HepG2 (cell line): ENCODE results near the gene BTG4. TPM values are rescaled to one million over a fixed set of nuclear protein-coding genes. Genes with fewer than 3 reads are reported as not detected.
A peak's percentile ranks its signal among the peaks of the same experiment; 100 is the strongest.

Source experiments
- ATAC-seq: fragments of 200-7000 bp; cut with Tn5 transposase; 3 replicates; pipeline ENCODE4 v1.9.1; 2020; ENCODE audit warnings: mild to moderate bottlenecking, moderate library complexity
- BruUV-seq: library from RNA; stranded (reverse); fragments of 400-500 nt; replicated peaks from 2 replicates; lab custom pipeline; 2021; lab: Mats Ljungman, UMichigan
- CTCF ChIA-PET: fragments of 300-600 bp; formaldehyde crosslinking; extraction: SDS; loops from one replicate; lab custom pipeline; 2021; ENCODE audit warnings: low total read pairs, inconsistent platforms, low intra/inter-chr PET ratio; lab: Yijun Ruan, JAX
- POLR2A ChIA-PET: fragments of 350-600 bp; sonication (Branson Sonifier 250); formaldehyde crosslinking; loops from one replicate; lab custom pipeline; 2020; ENCODE audit warnings: antibody characterized with exemption, inconsistent platforms; lab: Yijun Ruan, JAX
- DNase-seq: peaks from one replicate; pipeline ENCODE4 v3.0.0-alpha.2; 2015; ENCODE audit warnings: low spot score
- FAIRE-seq: peaks from 3 replicates; lab custom pipeline; 2011; peaks lifted over from hg19 to GRCh38; lab: Jason Lieb, UNC
- H2AFZ ChIP-seq: one replicate; pipeline ENCODE4 v1.6.1; 2011; ENCODE audit warnings: low read length, inconsistent platforms
- H3K27ac ChIP-seq: fragments of 300-600 bp; 3 replicates; pipeline ENCODE4 v1.8.0; 2011; ENCODE audit warnings: mixed run types, mild to moderate bottlenecking, mixed read lengths, low read length, inconsistent platforms; ENCODE audit not compliant: insufficient read depth; ENCODE audit errors: extremely low read length
- H3K27me3 ChIP-seq, 2 experiments: fragments of 200-600 bp in 1 of 2; 2 replicates in 1 of 2; 3 replicates in 1 of 2; pipeline versions ENCODE4 v1.6.0 to v1.8.0; 2011; ENCODE audit warnings: low read length in 2 of 2, mild to moderate bottlenecking in 2 of 2, moderate library complexity in 2 of 2, inconsistent platforms in 1 of 2; ENCODE audit not compliant: insufficient read depth in 2 of 2, control insufficient read depth in 1 of 2
- H3K36me3 ChIP-seq, 2 experiments: fragments of 200-600 bp in 1 of 2; replicated peaks in 1 of 2; 2 replicates in 1 of 2; 3 replicates in 1 of 2; pipeline versions ENCODE4 v1.5.1 to v1.8.0; 2011; ENCODE audit warnings: low read length in 2 of 2, inconsistent platforms in 1 of 2; ENCODE audit not compliant: insufficient read depth in 2 of 2, control insufficient read depth in 1 of 2
- H3K4me1 ChIP-seq: 2 replicates; pipeline ENCODE4 v1.5.1; 2012; ENCODE audit warnings: low read length, inconsistent platforms; ENCODE audit not compliant: insufficient read depth
- H3K4me2 ChIP-seq: 2 replicates; pipeline ENCODE4 v1.6.0; 2011; ENCODE audit warnings: low read depth, low read length, inconsistent platforms
- H3K4me3 ChIP-seq, 3 experiments: fragments of 200-600 bp in 1 of 3; sonication (generic), shearing (Covaris generic) in 1 of 3; replicated peaks in 1 of 3; 2 replicates each; pipeline ENCODE4 v1.5.1; 2011 to 2016; ENCODE audit warnings: low read length in 3 of 3, inconsistent platforms in 2 of 3, low read depth in 2 of 3, mild to moderate bottlenecking in 2 of 3, control low read depth in 1 of 3, mixed read lengths in 1 of 3; ENCODE audit not compliant: insufficient read depth in 1 of 3
- H3K79me2 ChIP-seq: one replicate; pipeline ENCODE4 v1.6.1; 2011; ENCODE audit warnings: low read length, inconsistent platforms; ENCODE audit not compliant: insufficient read depth
- H3K9ac ChIP-seq: 2 replicates; pipeline ENCODE4 v1.6.0; 2011; ENCODE audit warnings: mild to moderate bottlenecking, low read depth, low read length, inconsistent platforms; ENCODE audit not compliant: insufficient read depth
- H3K9me3 ChIP-seq: 2 replicates; pipeline ENCODE4 v1.5.1; 2012; ENCODE audit warnings: mild to moderate bottlenecking, low read length
- H4K20me1 ChIP-seq: 2 replicates; pipeline ENCODE4 v1.6.0; 2011; ENCODE audit warnings: inconsistent platforms, mild to moderate bottlenecking, low read length, moderate library complexity; ENCODE audit not compliant: insufficient read depth
- AHR ChIP-seq: IDR thresholded peaks from 2 replicates; pipeline ENCODE4 v1.6.1; 2018; ENCODE audit warnings: missing genetic modification reagents, missing compliant biosample characterization
- CBX5 ChIP-seq: sonication (generic); formaldehyde crosslinking; IDR thresholded peaks from 2 replicates; pipeline ENCODE4 v1.4.0; 2020; ENCODE audit warnings: missing genetic modification reagents, borderline replicate concordance
- ETV5 ChIP-seq: IDR thresholded peaks from 2 replicates; pipeline ENCODE4 v1.6.1; 2018; ENCODE audit warnings: missing biosample characterization, missing genetic modification reagents, inconsistent platforms, borderline replicate concordance
- FOSL2 ChIP-seq: sonication (generic); formaldehyde crosslinking; IDR thresholded peaks from 2 replicates; pipeline ENCODE4 v1.4.0; 2020; ENCODE audit warnings: missing genetic modification reagents
- GATAD1 ChIP-seq: IDR thresholded peaks from 2 replicates; pipeline ENCODE4 v1.6.1; 2016; ENCODE audit warnings: missing genetic modification reagents, missing compliant biosample characterization
- KDM1A ChIP-seq: IDR thresholded peaks from 2 replicates; pipeline ENCODE4 v1.6.1; 2016; ENCODE audit warnings: missing compliant biosample characterization
- MIXL1 ChIP-seq: IDR thresholded peaks from 2 replicates; pipeline ENCODE4 v1.6.1; 2016
- MTA3 ChIP-seq: sonication (generic); formaldehyde crosslinking; IDR thresholded peaks from 2 replicates; pipeline ENCODE4 v1.4.0; 2020; ENCODE audit warnings: missing genetic modification reagents
- RAD21 ChIP-seq: fragments of 450-650 bp; formaldehyde crosslinking; IDR thresholded peaks from 2 replicates; pipeline ENCODE4 v1.5.0; 2020; ENCODE audit warnings: mild to moderate bottlenecking
- RFXANK ChIP-seq: IDR thresholded peaks from 2 replicates; pipeline ENCODE4 v1.6.1; 2016
- SMAD3 ChIP-seq: sonication (generic); formaldehyde crosslinking; IDR thresholded peaks from 2 replicates; pipeline ENCODE4 v1.4.0; 2020; ENCODE audit warnings: missing genetic modification reagents
- STAG1 ChIP-seq: sonication (generic); formaldehyde crosslinking; IDR thresholded peaks from 2 replicates; pipeline ENCODE4 v1.4.0; 2020; ENCODE audit warnings: missing genetic modification reagents
- TEAD3 ChIP-seq: optimal IDR thresholded peaks from 2 replicates; pipeline ENCODE3; 2016; ENCODE audit warnings: borderline replicate concordance
- WGBS: methylation state at CpG from one replicate; pipeline ENCODE4 v1.1.6; 2017; ENCODE audit warnings: low lambda C conversion rate; 5-methylcytosine and 5-hydroxymethylcytosine counted together
- in situ Hi-C: cut with HindIII; loops from 2 replicates; pipeline ENCODE4 v1.10.0; 2017; ENCODE audit warnings: low pct_unique_long_range_greater_than_20kb; ENCODE audit not compliant: extremely low pct_ligation_motif_present
- intact Hi-C: fragments of 100-400 bp; cut with micrococcal nuclease; formaldehyde crosslinking; loops from one replicate; pipeline ENCODE4 v1.10.0; 2022; ENCODE audit not compliant: unreplicated experiment
- polyA plus RNA-seq, 8 experiments: library from polyadenylated mRNA; depleted of rRNA in 3 of 8; stranded (reverse) in 7 of 8; unstranded in 1 of 8; fragments of >200 nt; fragmentation: Illumina TruSeq in 4 of 8; extraction: Trizol in 4 of 8; gene quantifications; 2 replicates each; pipeline versions ENCODE4 v1.2.1 to v1.2.3, GENCODE V29; 2011 to 2016; ENCODE audit warnings: low read depth in 4 of 8, missing spikeins in 1 of 8, mixed read lengths in 1 of 8; ENCODE audit not compliant: insufficient read depth in 1 of 8
- total RNA-seq, 5 experiments: library from RNA; depleted of rRNA; stranded (reverse); fragments of >200 nt; fragmentation: Illumina TruSeq; extraction: Trizol; gene quantifications; 2 replicates each; pipeline ENCODE4 v1.2.3, GENCODE V29; 2016; ENCODE audit warnings: low read depth in 1 of 5
- TF ChIP-seq, protein P1 (sequence below): IDR thresholded peaks from 2 replicates; pipeline ENCODE4 v1.6.1; 2016; ENCODE audit warnings: missing biosample characterization, missing genetic modification reagents, low read depth
- TF ChIP-seq, protein P2 (sequence below): fragments of 450-650 bp; IDR thresholded peaks from 2 replicates; pipeline ENCODE4 v1.6.1; 2017; ENCODE audit warnings: mild to moderate bottlenecking

BTG4 gene
- total and polyA plus RNA-seq, 2 of the 13 experiments (the other 11 are each of a cell fraction or from before 2014, with no cell fraction given): not detected

DNA sequence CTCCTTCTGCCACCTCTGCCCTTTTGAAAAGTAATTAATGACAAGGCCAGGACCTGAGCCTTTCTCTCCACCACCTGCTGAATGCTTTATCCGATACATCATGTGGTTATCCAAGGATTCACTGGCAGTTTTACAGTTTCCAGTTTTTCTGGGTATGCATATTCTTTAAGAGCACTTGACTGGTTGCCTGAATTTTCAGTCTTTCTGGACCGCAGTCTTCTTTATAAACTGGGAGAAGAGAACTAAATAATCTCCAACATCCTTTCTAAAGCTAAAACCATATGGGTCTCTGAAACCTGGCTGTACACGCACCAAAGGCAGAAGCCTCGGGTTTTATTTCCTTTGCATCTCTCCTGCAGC, 65.1 kb downstream of the BTG4 start:
- no TSS peak for BruUV-seq
- intact Hi-C loops (loop anchor here (5.0 to 10.0 kb wide), 4 partner anchors 215 to 1242 kb away; no protein-coding TSS in a partner anchor), in situ Hi-C loops (no loop called here)
- no peaks in the 10 kb centered on the region for H4K20me1 ChIP-seq
- no peak overlapping the region for H2AFZ ChIP-seq
- H3K36me3 ChIP-seq: no peaks in the 10 kb centered on the region
- H3K9me3 ChIP-seq: no peaks in the 10 kb centered on the region
- CTCF ChIA-PET: interaction anchor here (0.7 to 3.0 kb wide), 3 partner anchors 18 to 163 kb away, joined by 3 to 36 read pairs (median 5); no protein-coding TSS in a partner anchor
- H3K27me3 ChIP-seq: peaks cover 3 to 10% of the 10 kb centered on the region in 2 experiments; a peak in 3 of 5 replicates
- no peak for ATAC-seq
- FAIRE-seq: no peak
- H3K4me1 ChIP-seq: peaks cover 44% of the 10 kb centered on the region
- TF ChIP-seq TEAD3 (CRISPR knock-in tag) (no peak), MTA3 (CRISPR knock-in tag) (no peak), KDM1A (CRISPR knock-in tag) (no peak)
- TF ChIP-seq, protein P1, sequence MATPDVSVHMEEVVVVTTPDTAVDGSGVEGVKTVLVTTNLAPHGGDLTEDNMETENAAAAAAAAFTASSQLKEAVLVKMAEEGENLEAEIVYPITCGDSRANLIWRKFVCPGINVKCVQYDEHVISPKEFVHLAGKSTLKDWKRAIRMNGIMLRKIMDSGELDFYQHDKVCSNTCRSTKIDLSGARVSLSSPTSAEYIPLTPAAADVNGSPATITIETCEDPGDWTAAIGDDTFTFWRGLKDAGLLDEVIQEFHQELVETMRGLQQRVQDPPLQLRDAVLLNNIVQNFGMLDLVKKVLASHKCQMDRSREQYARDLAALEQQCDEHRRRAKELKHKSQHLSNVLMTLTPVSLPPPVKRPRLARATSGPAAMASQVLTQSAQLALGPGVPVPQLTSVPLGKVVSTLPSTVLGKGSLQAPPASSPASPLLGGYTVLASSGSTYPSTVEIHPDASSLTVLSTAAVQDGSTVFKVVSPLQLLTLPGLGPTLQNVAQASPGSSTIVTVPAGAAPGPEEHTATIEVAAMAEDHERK (CRISPR knock-in tag): no peak
- 33% methylated on average over 4 of the region's 4 CpGs for WGBS
- H3K4me3 ChIP-seq: no peak overlapping the region
- H3K79me2 ChIP-seq: no peaks in the 10 kb centered on the region
- no peak overlapping the region for H3K27ac ChIP-seq
- DNase-seq: no peak
- H3K4me2 ChIP-seq: no peak overlapping the region
- POLR2A ChIA-PET: no interaction called here
- H3K9ac ChIP-seq: no peak overlapping the region

DNA sequence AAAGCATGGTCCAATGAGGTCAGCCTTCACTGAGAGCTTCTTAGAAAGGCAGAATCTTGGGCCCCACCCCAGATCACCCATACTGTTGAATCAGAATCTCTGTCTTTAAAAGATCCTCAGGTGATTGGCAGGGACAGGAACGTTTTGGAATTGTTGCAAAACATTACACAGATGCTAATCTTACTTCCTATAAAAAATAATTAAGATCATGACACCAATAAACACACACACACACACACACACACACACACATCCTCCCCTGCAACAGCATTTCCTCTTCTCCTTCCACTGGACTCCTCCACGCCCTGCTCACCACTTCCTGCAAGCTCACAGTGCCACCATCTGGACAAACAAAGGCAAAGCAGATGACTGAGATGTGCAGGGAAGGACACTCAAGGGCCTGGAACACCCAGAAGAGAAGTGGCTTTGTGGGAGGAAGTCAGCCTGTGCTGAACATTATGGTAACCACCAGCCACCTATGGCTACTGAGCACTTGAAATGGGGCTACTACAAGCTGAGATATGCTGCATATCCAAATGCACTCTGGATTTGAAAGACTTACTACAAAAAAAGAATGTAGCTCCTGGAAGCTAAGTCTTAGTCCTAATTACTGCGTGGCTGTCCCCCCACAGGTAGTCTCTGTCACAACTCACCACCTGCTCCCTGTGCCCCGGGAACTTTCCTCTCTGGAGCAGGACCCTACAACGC, 65.6 kb downstream of the BTG4 start:
- intact Hi-C loops (loop anchor here (1.0 to 10.0 kb wide), 5 partner anchors 163 to 1242 kb away; no protein-coding TSS in a partner anchor), in situ Hi-C loops (no loop called here)
- Histone ChIP-seq H3K36me3 (no peaks in the 10 kb centered on the region), H3K4me1 (peaks cover 44% of the 10 kb centered on the region), H3K27ac (no peak overlapping the region), H3K9ac (no peak overlapping the region), H3K4me3 (no peak overlapping the region), H3K79me2 (no peaks in the 10 kb centered on the region), H3K4me2 (no peak overlapping the region), H3K27me3 (peaks cover 3 to 5% of the 10 kb centered on the region in 2 experiments; a peak in 3 of 5 replicates), H3K9me3 (no peaks in the 10 kb centered on the region), H2AFZ (no peak overlapping the region), H4K20me1 (no peaks in the 10 kb centered on the region)
- ChIA-PET CTCF (interaction anchor here (0.7 to 3.0 kb wide), 3 partner anchors 17 to 163 kb away, joined by 3 to 36 read pairs (median 5); no protein-coding TSS in a partner anchor), POLR2A (no interaction called here)
- BruUV-seq: no TSS peak
- peak; percentile 95 for ATAC-seq
- FAIRE-seq: peak; percentile 93
- DNase-seq: peak; percentile 82
- 17% methylated on average over 5 of the region's 5 CpGs for WGBS
- peak; percentile 38; the same call in 1 of the 2 replicates for TF ChIP-seq CBX5 (CRISPR knock-in tag)
- TF ChIP-seq GATAD1 (CRISPR knock-in tag): peak; percentile 50
- TF ChIP-seq SMAD3 (CRISPR knock-in tag): 0 out of 2 replicates have a peak, but pooled peaks have one; percentile 27
- no peak for TF ChIP-seq RFXANK (CRISPR knock-in tag)
- 0 out of 2 replicates have a peak, but pooled peaks have one; percentile 28 for TF ChIP-seq ETV5 (CRISPR knock-in tag)
- TF ChIP-seq FOSL2 (CRISPR knock-in tag): 0 out of 2 replicates have a peak, but pooled peaks have one; percentile 22
- TF ChIP-seq, protein P2, sequence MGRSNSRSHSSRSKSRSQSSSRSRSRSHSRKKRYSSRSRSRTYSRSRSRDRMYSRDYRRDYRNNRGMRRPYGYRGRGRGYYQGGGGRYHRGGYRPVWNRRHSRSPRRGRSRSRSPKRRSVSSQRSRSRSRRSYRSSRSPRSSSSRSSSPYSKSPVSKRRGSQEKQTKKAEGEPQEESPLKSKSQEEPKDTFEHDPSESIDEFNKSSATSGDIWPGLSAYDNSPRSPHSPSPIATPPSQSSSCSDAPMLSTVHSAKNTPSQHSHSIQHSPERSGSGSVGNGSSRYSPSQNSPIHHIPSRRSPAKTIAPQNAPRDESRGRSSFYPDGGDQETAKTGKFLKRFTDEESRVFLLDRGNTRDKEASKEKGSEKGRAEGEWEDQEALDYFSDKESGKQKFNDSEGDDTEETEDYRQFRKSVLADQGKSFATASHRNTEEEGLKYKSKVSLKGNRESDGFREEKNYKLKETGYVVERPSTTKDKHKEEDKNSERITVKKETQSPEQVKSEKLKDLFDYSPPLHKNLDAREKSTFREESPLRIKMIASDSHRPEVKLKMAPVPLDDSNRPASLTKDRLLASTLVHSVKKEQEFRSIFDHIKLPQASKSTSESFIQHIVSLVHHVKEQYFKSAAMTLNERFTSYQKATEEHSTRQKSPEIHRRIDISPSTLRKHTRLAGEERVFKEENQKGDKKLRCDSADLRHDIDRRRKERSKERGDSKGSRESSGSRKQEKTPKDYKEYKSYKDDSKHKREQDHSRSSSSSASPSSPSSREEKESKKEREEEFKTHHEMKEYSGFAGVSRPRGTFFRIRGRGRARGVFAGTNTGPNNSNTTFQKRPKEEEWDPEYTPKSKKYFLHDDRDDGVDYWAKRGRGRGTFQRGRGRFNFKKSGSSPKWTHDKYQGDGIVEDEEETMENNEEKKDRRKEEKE: no peak
- TF ChIP-seq AHR (CRISPR knock-in tag): 0 out of 2 replicates have a peak, but pooled peaks have one; percentile 55
- 0 out of 2 replicates have a peak, but pooled peaks have one; percentile 34 for TF ChIP-seq MIXL1 (CRISPR knock-in tag)
- TF ChIP-seq STAG1 (CRISPR knock-in tag): peak; percentile 97
- peak; percentile 91 for TF ChIP-seq RAD21 (CRISPR knock-in tag)
